GM21423 (cell line): Measurements from ENCODE around the gene CABLES1.
"Not testable (repeated sequence)": the region's sequence is repeated elsewhere in the genome, so short reads cannot be mapped to it uniquely, and the experiment has no call there.

Experiments used
- ATAC-seq: cut with Tn5 transposase; IDR thresholded peaks from one replicate; pipeline ENCODE4 v1.9.1; 2021; ENCODE audit warnings: mild to moderate bottlenecking, moderate library complexity; ENCODE audit not compliant: unreplicated experiment

The CABLES1 gene

DNA sequence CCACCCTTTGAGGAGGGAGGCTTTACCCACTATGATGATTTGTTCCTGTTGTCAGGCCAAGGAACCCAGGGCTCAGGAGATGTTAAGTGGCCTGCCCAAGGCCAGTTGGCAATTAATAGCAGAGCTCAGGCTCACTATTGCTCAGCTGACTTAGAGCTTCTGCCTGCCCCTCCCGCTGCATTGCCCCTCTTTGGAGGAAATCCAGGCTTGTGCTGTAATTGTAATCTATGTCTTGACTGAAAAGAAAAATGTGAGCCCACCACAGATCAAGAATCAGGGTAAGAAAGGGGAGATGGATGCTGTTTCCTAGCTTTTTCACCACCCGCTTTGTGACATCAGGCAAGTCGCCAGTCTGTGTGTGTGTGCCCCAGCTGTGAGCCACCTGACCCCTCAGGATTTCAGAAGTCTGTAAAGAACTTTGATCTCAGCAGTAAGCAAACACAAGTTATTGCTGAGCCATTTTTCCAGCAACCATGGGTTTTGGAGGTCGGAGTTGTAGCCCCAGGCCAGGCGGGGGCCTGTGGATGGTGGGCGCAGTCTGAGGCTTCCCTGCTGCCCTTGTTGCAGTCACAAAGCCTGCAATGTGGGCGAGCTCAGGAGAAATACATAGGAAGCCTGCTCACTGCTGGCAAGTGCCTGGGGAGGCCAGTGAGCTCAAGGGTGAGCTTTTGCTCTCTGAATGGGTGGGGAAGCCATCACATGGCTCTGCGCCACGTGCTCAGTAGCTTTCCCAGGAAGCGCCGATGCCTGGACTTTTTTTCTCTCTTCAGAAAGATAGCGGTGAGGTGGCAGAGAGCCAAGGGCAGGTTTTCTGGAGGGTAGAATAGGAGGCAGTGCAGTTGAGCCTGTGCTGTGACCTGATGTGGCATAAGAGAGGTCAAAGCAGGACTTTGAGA is 6.1 kb downstream of the CABLES1 start:
- no peak for ATAC-seq

DNA sequence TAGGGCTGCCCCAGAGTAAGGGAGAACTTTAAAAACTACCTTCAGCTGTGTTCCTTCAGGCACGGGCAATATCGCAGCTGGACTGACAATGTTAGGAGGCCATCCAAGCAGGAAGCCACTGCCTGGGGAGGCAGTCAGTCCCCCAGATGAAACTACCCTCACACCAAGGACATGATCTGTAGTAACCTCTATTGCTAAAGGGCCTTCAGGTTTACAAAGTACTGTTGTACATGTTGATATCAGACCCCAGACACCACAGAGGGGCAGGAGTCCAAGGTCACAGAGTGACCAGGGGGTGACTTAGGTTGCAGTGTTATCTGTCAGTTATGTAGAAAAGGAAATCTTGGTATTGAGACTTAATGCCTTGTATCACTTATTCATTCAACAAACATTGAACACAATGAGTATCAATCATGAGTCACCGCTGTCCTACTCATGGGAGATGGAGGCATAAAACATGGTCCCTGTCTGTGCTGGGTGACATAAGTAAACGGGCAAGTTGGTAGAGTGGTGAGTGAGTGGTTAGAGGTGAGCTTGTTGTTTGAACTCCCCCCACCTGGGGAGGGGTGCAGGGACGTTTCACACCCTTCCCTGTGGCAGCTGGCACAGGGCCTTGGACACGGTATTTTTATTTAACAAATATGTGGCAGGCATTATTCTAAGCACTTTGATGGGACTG is 7.1 kb downstream of the CABLES1 start:
- ATAC-seq = no peak

DNA sequence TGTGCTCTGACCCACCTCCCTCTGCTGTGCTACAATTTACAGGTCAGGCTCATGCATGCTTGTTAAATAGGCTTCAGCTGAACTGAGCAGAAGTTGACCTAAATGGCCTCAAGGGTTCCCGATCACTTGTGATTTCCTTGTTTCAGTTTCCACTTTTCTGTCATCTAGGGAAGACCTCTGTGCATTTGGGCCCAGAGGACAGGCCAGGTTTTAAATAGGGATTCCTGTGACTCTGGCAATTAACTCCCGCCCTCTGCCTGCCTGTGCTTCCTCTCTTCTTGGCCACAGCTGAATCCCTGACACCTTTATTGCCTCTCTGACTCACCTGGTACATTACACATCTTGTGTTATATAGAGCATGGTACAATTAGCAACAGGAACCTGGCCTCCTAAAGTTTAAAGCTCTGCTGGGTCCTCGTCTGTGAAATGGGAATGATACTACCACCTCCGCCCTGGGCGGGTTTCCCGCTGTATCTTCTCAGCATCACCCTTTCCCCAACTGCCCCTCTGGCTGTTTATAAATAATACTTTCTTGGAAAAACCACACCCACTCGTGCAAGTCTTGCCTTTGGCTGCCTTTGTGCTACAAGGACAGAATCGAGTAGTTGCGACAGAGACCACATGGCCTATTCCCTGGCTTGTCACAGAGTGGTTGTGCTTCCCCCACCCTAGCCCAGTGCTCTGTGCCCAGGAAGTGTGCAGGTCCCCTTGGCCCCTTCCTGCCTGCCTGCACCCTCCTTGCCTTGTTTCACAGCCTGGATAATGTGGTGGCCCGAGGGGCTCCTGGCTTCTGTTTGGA is 7.9 kb downstream of the CABLES1 start:
- no peak for ATAC-seq

DNA sequence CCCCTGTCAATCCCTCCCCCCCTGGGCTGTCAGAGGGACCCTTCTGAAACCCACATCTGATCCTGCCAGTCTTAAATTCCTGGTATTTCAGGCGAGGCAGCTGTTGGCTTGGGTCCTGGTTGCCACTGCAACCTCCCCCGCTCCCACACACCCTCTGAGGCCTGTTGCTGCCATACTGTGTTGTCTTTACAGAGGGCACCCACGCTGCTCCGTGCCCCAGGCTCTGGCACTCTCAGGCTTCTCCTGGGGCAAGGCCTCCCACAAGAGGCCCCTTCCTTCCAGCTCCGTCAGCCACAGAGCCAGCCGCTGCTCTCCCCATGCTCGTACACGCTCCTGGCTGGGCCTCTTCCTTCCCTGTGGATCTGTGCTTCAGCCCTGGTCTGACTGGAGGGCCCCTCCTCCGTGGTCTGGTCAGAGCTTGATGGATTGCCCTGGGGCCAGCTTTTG is 8.6 kb downstream of the CABLES1 start:
- no peak for ATAC-seq

DNA sequence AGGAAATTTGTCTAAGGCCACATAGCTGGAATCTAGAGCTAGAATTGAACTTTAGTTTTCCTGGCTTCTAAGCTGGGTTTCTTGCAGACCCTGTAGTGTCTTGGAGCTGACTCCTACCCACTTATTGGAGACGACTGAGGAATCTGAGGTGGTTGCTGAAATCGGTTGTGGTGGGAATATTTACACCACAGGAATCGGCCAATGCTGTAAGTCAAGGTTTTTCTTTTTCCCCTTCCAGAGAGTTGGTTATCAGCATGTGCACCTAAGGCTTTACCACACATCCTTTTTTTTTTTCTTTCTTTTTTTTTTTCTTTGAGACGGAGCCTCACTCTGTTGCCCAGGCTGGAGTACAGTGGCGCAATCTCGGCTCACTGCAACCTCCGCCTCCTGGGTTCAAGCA is 9.4 kb downstream of the CABLES1 start:
- no peak for ATAC-seq

DNA sequence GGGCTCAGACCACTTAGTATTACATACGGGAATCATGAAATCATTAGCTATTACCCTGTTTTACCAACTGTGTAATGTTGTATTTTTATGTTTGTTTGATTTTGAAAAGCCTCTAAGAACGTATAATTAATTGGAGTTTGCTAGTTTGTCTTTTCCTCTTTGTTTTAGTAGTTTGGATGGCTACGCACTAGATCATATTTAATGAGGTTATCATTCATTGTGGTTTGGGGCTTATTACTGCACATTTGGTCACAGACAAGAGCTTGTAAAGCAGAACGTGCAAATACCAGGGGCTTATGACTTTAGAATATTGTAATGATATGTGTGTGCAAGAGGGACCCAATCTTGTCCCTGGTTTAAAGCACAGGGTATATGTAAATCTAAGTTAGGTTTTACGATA is 10.3 kb downstream of the CABLES1 start:
- ATAC-seq = no peak

DNA sequence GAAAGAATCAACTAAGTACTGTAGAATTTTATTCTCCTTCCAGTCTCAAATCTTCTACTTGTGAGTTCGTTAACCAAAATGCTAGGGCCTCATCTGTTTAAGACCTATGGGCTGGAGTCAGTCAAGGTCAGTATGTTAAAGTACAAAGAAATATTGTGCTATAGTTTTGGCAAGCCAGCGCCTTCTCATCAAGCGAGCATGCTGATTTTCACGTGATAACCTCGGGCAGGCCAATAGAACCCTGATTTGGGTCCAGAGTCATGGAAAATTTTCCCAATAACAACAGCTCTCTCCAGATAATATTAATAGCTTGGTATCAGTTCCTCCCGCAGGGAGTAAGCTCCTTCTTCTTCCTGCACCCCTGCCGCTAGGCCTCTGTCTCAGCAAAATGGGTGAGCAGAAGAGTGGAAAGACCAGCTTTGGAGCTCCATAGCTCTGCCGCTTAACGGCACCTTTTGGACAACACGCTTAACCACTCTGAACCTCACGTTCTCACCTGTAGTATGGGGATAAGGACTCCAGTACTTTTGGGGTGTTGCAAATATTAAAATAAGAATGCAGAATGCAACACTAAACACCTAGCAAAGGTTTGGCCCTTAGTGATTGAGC is 11.7 kb downstream of the CABLES1 start:
- ATAC-seq = no peak

DNA sequence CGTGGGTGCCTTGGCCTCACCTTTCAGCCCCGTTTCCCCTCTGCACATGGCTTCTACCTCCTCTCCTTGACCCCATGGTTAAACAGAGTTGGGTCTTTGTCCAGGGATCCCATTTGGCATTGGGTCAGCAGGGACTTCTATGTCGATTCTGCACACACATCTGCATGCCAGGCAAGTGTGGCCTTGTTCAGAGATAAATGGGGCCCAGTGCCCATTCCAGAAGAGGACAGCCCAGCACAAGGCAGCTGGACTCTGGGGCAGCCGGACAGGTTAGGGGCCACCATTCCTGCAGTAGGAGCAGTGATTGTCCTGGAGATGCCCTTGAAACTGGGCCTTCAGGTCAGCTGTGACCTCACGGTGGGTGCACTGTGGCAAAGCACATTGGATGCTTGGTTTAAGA is 13.1 kb downstream of the CABLES1 start:
- no peak for ATAC-seq

DNA sequence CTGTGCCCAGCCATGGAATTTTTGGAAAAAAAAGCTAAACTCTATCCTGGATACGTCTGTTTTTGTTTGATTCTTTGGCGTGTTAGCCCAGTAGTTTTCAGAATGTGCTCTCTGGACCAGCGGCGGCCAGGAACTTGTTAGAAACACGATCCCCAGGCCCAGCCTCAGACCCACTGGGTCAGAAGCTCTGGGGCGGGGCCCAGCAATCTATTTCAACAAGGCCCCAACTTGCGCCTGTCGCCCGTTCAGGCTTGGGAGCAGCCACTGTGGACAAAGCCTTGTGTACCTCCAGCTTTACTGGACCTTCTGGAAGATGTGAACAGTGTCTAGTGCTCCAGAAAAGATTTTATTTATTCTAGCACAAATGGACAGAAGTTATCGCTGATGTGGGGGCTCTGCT is 14.3 kb downstream of the CABLES1 start:
- no peak for ATAC-seq

DNA sequence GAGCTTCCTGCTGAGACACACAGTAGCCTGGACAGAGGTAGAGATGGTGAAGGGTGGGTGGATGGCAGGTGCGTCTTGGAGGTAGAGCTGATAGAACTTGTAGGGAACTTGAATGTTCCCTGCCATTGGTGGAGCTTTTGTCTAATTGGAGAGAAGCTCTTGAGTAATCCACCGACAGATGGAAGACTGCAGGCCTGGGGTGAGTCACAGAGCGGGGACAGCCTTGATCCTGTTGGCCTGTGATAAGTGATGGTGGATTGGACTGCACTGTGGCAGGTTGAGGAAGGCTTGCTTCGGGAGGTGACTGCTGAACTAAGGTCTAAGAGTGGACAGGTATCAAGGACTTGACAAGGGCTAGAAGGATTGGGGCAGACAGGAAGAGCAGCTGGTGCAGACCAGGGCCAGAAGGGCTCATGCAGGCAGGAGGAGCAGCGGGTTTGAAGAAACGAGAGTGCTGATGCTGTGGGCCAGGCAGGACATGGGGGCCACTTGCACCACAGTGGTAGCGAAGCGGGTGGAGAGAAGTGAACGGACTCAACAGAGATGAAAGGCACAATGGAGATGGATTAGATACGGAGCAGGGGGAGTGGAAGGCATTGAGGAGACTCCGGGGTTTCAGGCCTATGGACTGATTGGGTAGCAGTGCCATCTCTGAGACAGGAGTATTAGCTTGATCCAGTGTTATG is 16.3 kb downstream of the CABLES1 start:
- ATAC-seq = no peak

DNA sequence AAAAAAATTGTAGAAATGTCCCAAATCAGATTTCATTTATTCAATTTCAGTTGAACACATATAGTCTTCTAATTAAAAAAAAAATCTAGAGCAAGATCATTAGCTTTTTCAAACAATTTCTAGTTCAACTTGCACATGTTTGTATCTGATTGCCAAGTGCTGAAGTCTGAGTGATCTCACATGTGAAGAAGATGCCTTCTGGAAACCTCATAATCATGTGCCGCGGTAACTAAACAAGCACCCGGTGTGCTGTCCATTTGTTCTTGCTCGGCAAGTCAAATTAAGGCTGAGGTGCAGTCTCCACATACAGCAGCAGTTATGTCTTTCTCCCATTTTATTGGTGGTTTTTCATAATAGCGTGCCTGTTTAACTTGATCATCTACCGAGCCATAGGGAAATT is 18.7 kb downstream of the CABLES1 start:
- ATAC-seq = no peak

DNA sequence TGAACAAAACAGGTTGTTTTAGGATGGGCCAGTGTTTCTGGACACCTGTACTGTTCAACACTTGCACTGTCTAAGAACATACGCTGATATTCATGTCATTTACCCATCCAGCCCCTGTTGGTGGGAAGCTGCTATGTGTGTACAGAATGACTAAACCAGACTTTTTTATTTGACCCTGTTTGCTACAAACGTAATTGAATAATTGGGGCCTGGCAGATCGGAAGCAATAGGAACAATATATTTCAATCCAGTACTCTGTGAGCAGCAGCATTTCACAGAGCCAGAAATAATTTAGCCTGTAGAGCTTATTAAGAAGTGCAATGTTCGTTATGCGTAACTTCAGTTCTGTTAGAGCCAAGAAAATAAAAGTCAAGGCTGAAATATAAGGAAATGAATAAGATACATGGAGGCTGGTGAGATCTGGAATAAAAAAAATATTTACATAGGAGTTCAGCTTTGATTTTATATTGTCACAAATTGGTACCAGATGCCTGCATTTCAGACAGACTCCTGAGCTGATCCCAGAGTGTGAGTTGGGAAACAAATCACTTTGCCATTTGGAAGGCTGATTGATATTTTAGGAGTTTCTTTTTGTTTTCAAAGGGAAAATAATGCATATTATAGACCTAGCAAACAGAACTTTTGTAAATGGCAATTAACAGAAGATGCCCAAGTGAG is 19.7 kb downstream of the CABLES1 start:
- ATAC-seq = no peak

DNA sequence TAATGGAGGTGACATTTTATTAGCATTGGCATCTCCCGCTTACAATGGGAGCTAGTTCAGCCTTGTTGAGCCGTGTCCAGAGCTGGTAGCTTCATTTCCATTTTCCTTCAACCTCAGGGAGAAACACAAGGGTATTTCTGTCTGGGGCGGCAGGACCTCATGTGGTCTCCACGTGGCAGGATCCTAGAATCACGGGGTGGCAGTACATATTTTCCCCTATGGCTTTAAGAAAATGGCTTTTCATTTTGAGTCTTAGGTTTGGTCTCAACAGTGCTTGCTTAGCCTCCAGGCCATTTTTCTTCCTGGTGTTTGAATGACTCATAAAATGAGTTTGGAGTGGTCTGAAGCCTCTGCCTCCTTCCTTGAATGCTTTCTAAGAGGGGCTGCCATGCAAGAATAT is 20.3 kb downstream of the CABLES1 start:
- no peak for ATAC-seq

DNA sequence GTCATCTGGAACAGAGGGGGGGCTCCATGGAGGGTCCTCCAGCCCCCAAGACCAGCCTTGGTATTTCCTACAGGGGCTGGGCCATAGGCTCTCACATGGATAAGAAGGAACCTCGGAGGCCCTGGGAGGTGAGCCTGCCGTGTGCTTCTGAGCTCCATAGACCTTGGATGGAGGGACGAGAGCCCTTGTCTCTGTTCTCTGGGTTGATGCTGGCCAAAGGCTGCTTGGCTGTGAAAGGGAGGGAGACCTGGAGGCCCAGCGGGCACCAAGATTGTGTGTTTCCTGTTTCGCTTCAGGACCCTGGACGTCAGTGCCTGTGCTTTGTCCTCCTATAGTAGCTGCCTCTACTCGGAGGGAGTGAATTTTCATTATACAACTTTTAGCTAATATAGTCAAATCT is 20.8 kb downstream of the CABLES1 start:
- no peak for ATAC-seq

DNA sequence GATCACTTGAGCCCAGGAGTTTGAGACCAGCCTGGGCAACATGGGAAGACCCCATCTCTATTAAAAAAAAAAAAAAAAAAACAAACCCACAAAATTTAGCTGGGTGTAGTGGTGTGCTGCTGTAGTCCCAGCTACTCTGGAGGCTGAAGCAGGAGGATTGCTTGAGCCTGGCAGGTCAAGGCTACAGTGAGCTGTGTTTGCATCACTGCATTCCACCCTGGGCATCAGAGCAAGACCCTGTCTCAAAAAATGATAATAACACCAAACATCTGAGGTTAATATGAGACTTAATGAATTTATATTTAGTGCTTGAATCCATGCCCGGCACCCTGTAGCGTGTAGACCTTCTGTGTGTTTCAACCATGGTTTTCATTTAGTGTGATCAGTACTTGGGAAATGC is 22.8 kb downstream of the CABLES1 start:
- no peak for ATAC-seq

DNA sequence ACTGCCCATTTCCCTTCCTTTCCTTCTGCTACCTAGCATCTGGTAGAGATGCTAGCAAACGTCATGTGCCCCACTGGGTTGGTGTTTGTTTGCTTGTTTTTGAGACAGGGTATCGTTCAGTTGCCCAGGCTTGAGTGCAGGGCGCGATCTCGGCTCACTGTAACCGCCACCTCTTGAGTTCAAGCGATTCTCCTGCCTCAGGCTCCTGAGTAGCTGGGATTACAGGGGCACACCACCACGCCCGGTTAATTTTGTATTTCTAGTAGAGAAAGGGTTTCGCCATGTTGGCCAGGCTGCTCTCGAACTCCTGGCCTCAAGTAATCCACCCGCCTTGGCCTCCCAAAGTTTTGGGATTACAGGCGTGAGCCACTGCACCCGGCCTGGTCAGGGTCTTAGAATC is 23.6 kb downstream of the CABLES1 start:
- ATAC-seq = not testable (repeated sequence)

DNA sequence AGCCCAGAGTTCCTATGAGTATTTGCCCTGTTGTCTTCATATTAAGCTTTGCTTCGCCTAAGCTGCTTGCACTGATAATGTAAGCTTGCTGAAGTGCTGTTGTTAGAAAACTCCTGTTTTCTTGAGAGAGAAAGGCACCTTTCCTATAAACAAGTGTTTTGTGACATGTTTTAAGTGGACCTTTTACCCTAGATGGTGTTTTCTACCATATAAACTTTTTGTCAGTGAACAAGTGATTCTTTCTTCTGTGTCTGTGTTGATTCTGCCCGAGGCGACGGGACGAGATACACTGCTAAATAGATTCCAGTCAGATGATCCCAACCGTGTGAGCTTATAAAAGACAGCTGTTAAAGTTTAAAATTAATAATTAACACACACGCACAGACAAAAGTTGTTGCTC is 24.1 kb downstream of the CABLES1 start:
- no peak for ATAC-seq

DNA sequence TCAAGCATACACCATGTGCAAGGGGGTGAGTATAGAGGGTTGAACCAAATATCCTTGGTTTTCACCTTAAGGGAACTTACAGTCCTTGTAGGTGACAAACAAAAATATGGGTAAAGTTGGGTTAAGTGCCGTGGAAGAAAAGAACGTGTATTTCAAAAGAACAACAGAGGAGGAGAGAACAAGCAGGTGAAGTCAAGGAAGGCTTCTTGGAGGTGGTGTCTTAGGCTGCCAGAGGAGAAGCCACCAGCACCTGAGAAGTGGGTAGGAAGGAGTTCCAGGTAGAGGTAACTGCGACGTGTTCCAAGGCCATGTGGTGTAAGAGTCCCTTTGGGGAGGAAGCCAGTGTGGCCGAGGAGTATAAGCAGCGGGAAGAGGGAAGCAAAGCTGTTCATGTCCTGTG is 27.2 kb downstream of the CABLES1 start:
- no peak for ATAC-seq

DNA sequence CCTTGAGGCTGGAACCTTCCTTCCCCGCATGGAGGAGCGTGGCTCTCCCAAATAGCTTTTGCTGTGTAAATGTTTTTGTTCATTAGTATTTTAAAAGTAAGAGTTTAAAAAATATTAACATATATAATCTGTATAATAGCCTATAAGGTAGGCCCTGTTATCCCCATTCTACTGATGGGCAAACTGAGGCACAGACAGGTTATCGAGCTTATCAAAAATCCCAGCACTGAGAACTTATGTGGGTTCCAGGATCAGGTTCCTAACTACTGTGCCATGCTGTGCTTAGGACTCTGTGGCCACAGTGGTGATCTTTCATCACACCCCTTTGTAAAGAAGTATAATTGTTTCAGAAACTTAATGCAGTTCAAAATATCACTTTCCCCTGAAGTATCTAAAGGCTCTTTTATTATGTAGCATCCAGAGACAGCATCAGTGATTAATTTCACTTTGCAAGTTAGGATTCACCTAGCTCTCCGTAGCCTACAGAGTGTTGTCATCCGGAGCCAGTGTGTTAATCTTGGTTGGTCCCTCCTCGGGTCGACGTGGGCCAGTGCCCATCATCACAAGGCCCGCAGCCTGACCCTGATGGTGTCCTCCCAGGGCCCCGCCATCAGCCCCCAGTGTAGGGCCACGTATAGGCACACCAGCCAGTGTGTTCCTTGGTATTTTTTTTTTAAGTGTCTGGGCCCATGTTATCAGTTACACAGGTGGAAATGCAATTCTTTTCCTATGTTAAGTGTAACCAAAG is 28.7 kb downstream of the CABLES1 start:
- ATAC-seq = no peak
